Neural progenitor cell (in vitro differentiated cells): ENCODE measurements around the gene GULP1. TPM values are rescaled to one million over a fixed set of nuclear protein-coding genes. Genes with fewer than 3 reads are reported as not detected.

Experiments
- DNase-seq: peaks from one replicate; pipeline ENCODE4 v3.0.0-alpha.2; 2016; ENCODE audit warnings: low spot score
- H2AFZ ChIP-seq: fragments of 200-600 bp; sonication (generic); replicated peaks from 2 replicates; pipeline ENCODE4 v1.6.1; 2016; ENCODE audit warnings: antibody characterized with exemption
- H3F3A ChIP-seq: fragments of 200-600 bp; sonication (generic); 2 replicates; pipeline ENCODE4 v1.6.1; 2016; ENCODE audit warnings: antibody characterized with exemption, low read depth
- H3K27ac ChIP-seq: fragments of 200-600 bp; sonication (generic); 2 replicates; pipeline ENCODE4 v1.5.1; 2016; ENCODE audit warnings: mild to moderate bottlenecking
- H3K27me3 ChIP-seq: fragments of 200-600 bp; sonication (generic); 2 replicates; pipeline ENCODE4 v1.6.1; 2016; ENCODE audit warnings: mild to moderate bottlenecking, moderate library complexity
- H3K36me3 ChIP-seq: fragments of 200-600 bp; sonication (generic); 2 replicates; pipeline ENCODE4 v1.5.1; 2016
- H3K4me1 ChIP-seq: fragments of 200-600 bp; sonication (generic); 2 replicates; pipeline ENCODE4 v1.6.1; 2016; ENCODE audit warnings: mixed run types
- H3K4me2 ChIP-seq: fragments of 200-600 bp; sonication (generic); 2 replicates; pipeline ENCODE4 v1.6.1; 2016
- H3K4me3 ChIP-seq: fragments of 200-600 bp; sonication (generic); 2 replicates; pipeline ENCODE4 v1.5.1; 2016
- H3K79me2 ChIP-seq: fragments of 200-600 bp; sonication (generic); 2 replicates; pipeline ENCODE4 v1.6.1; 2016; ENCODE audit warnings: low read depth
- H3K9ac ChIP-seq: fragments of 200-600 bp; sonication (generic); 2 replicates; pipeline ENCODE4 v1.6.1; 2016
- H3K9me3 ChIP-seq: fragments of 200-600 bp; sonication (generic); 2 replicates; pipeline ENCODE4 v1.5.1; 2016; ENCODE audit warnings: low read depth
- H4K20me1 ChIP-seq: fragments of 200-600 bp; sonication (generic); 2 replicates; pipeline ENCODE4 v1.6.1; 2016; ENCODE audit warnings: low read depth
- H3K27ac Mint-ChIP-seq: 3 replicates; pipeline ENCODE4 v1.8.0; 2021; ENCODE audit warnings: mixed read lengths
- H3K27me3 Mint-ChIP-seq: 2 replicates; pipeline ENCODE4 v1.8.0; 2022; ENCODE audit warnings: low read depth, mild to moderate bottlenecking, inconsistent platforms, moderate library complexity, mixed read lengths; ENCODE audit not compliant: insufficient read depth
- H3K36me3 Mint-ChIP-seq: 3 replicates; pipeline ENCODE4 v1.8.0; 2021; ENCODE audit warnings: mixed read lengths
- H3K4me1 Mint-ChIP-seq: 3 replicates; pipeline ENCODE4 v1.8.0; 2021; ENCODE audit warnings: mixed read lengths
- H3K4me3 Mint-ChIP-seq: 3 replicates; pipeline ENCODE4 v1.8.0; 2021; ENCODE audit warnings: mild to moderate bottlenecking, moderate library complexity, mixed read lengths
- H3K9me3 Mint-ChIP-seq: 3 replicates; pipeline ENCODE4 v1.8.0; 2020; ENCODE audit warnings: mixed read lengths
- EZH2 ChIP-seq: fragments of 200-600 bp; sonication (generic); IDR thresholded peaks from 2 replicates; pipeline ENCODE4 v1.6.1; 2017; ENCODE audit warnings: antibody characterized with exemption, mild to moderate bottlenecking, moderate library complexity
- EZH2phosphoT487 ChIP-seq: fragments of 200-600 bp; sonication (generic); IDR thresholded peaks from 2 replicates; pipeline ENCODE4 v1.6.1; 2017; ENCODE audit warnings: antibody characterized with exemption
- total RNA-seq: library from RNA; depleted of rRNA; stranded (reverse); fragments of >200 nt; gene quantifications from 2 replicates; pipeline ENCODE4 v1.2.3, GENCODE V29; 2015; ENCODE audit warnings: low replicate concordance
- TF ChIP-seq, protein P1 (sequence below): fragments of 200-600 bp; sonication (generic); IDR thresholded peaks from 2 replicates; pipeline ENCODE4 v1.5.1; 2017; ENCODE audit warnings: antibody characterized with exemption, mild to moderate bottlenecking

GULP1 gene
- total RNA-seq, 1 donor from 2014 or later = 154 TPM

- Histone ChIP-seq H3K9ac (no peak overlapping the region), H3K4me2 (no peak overlapping the region), H3K27ac (no peak overlapping the region), H2AFZ (no peak overlapping the region), H3F3A (no peaks in the 10 kb centered on the region), H3K27me3 (no peaks in the 10 kb centered on the region), H3K4me1 (no peaks in the 10 kb centered on the region), H3K36me3 (peaks cover 14% of the 10 kb centered on the region), H3K4me3 (no peak overlapping the region), H3K79me2 (no peaks in the 10 kb centered on the region), H3K9me3 (no peaks in the 10 kb centered on the region), H4K20me1 (no peaks in the 10 kb centered on the region)
- TF ChIP-seq EZH2 (no peak), EZH2phosphoT487 (no peak)
- TF ChIP-seq, protein P1, sequence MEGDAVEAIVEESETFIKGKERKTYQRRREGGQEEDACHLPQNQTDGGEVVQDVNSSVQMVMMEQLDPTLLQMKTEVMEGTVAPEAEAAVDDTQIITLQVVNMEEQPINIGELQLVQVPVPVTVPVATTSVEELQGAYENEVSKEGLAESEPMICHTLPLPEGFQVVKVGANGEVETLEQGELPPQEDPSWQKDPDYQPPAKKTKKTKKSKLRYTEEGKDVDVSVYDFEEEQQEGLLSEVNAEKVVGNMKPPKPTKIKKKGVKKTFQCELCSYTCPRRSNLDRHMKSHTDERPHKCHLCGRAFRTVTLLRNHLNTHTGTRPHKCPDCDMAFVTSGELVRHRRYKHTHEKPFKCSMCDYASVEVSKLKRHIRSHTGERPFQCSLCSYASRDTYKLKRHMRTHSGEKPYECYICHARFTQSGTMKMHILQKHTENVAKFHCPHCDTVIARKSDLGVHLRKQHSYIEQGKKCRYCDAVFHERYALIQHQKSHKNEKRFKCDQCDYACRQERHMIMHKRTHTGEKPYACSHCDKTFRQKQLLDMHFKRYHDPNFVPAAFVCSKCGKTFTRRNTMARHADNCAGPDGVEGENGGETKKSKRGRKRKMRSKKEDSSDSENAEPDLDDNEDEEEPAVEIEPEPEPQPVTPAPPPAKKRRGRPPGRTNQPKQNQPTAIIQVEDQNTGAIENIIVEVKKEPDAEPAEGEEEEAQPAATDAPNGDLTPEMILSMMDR = no peak
- H3K27me3 Mint-ChIP-seq = no peaks in the 10 kb centered on the region
- H3K36me3 Mint-ChIP-seq = peaks cover 24% of the 10 kb centered on the region
- no peak overlapping the region for H3K4me3 Mint-ChIP-seq
- no peak for DNase-seq
- peaks cover 21% of the 10 kb centered on the region for H3K4me1 Mint-ChIP-seq
- no peak overlapping the region for H3K27ac Mint-ChIP-seq
- peaks cover 13% of the 10 kb centered on the region for H3K9me3 Mint-ChIP-seq
These were observed 238.0 kb downstream of the GULP1 start for GRCh38 chr2:188529710-188530109.

DNA sequence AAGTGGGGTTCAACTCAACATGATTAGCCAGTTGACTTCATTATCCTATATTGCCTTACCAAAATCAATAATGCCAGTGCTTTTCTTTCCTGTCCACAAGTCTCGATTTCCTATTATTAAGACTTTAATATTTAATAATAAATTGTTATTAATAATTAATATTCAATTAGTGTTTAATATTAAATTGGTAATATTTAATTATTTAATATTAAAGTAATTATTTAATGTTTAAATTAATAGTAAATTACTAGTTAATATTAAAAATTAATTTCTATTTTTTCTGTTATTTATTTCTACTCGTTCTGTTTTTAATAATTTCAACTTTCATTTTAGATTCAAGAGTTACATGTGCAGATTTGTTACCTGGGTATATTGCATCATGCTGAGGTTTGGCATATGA lies 243.2 kb downstream of the GULP1 start:
- TF ChIP-seq, protein P1 = no peak
- TF ChIP-seq EZH2phosphoT487 (no peak), EZH2 (no peak)
- Mint-ChIP-seq H3K36me3 (peaks cover 36% of the 10 kb centered on the region), H3K27ac (no peak overlapping the region), H3K4me1 (no peaks in the 10 kb centered on the region), H3K4me3 (no peak overlapping the region), H3K27me3 (peaks cover 3% of the 10 kb centered on the region), H3K9me3 (peaks cover 36% of the 10 kb centered on the region)
- peaks cover 4% of the 10 kb centered on the region for H3K79me2 ChIP-seq
- no peak overlapping the region for H3K4me3 ChIP-seq
- H2AFZ ChIP-seq = no peak overlapping the region
- H4K20me1 ChIP-seq = no peaks in the 10 kb centered on the region
- H3K9me3 ChIP-seq = no peaks in the 10 kb centered on the region
- H3K27ac ChIP-seq = no peak overlapping the region
- no peak overlapping the region for H3K9ac ChIP-seq
- no peaks in the 10 kb centered on the region for H3F3A ChIP-seq
- H3K4me2 ChIP-seq = no peak overlapping the region
- no peak for DNase-seq
- H3K36me3 ChIP-seq = peaks cover 5% of the 10 kb centered on the region
- no peaks in the 10 kb centered on the region for H3K27me3 ChIP-seq
- peaks cover 2% of the 10 kb centered on the region for H3K4me1 ChIP-seq

GRCh38 chr2:188551671-188552070 lies 260.0 kb downstream of the GULP1 start:
- no peaks in the 10 kb centered on the region for H3K4me1 ChIP-seq
- H3K36me3 ChIP-seq = no peaks in the 10 kb centered on the region
- H3K27ac ChIP-seq = no peak overlapping the region
- H3K4me3 ChIP-seq = no peak overlapping the region
- Mint-ChIP-seq H3K9me3 (peaks cover 8% of the 10 kb centered on the region), H3K27ac (no peak overlapping the region), H3K27me3 (no peaks in the 10 kb centered on the region), H3K4me3 (no peak overlapping the region), H3K36me3 (peaks cover 23% of the 10 kb centered on the region), H3K4me1 (no peaks in the 10 kb centered on the region)
- H3K9me3 ChIP-seq = no peaks in the 10 kb centered on the region
- H3F3A ChIP-seq = no peaks in the 10 kb centered on the region
- no peak overlapping the region for H2AFZ ChIP-seq
- H3K9ac ChIP-seq = no peak overlapping the region
- no peak for DNase-seq
- TF ChIP-seq, protein P1 = no peak
- TF ChIP-seq EZH2 (no peak), EZH2phosphoT487 (no peak)
- H3K4me2 ChIP-seq = no peak overlapping the region
- no peaks in the 10 kb centered on the region for H3K27me3 ChIP-seq
- no peaks in the 10 kb centered on the region for H4K20me1 ChIP-seq
- H3K79me2 ChIP-seq = peaks cover 4% of the 10 kb centered on the region
